K562 (cell line): Measurements from ENCODE around the gene CRKL. TPM values are rescaled to one million over a fixed set of nuclear protein-coding genes. Genes with fewer than 3 reads are reported as not detected.

Experiments
- BDP1 ChIP-seq: IDR thresholded peaks from 3 replicates; pipeline ENCODE4 v1.6.1; 2011; ENCODE audit not compliant: insufficient read length, insufficient read depth
- CHAMP1 ChIP-seq: fragments of 450-650 bp; IDR thresholded peaks from 2 replicates; pipeline ENCODE4 v1.6.1; 2016; ENCODE audit warnings: mild to moderate bottlenecking
- CREBBP ChIP-seq: IDR thresholded peaks from one replicate; pipeline ENCODE4 v1.6.1; 2012; ENCODE audit warnings: low read depth, mild to moderate bottlenecking, control low read depth, inconsistent platforms, low read length
- DDX20 ChIP-seq: fragments of 450-650 bp; IDR thresholded peaks from 2 replicates; pipeline ENCODE4 v1.6.1; 2016; ENCODE audit warnings: missing genetic modification characterization, low read depth, mild to moderate bottlenecking, missing compliant biosample characterization, moderate library complexity
- GTF3C2 ChIP-seq: IDR thresholded peaks from 3 replicates; pipeline ENCODE4 v1.6.1; 2011; ENCODE audit warnings: borderline replicate concordance, mild to moderate bottlenecking, moderate library complexity; ENCODE audit not compliant: insufficient read length; ENCODE audit errors: extremely low read depth
- TCF7 ChIP-seq: sonication (generic); IDR thresholded peaks from 2 replicates; pipeline ENCODE4 v1.6.1; 2016; ENCODE audit warnings: antibody characterized with exemption, borderline replicate concordance
- ZHX1 ChIP-seq: fragments of 150-350 bp; conservative IDR thresholded peaks from 2 replicates; pipeline ENCODE4 v1.6.1; 2014; ENCODE audit warnings: low read length
- ZKSCAN8 ChIP-seq: fragments of 200-800 bp; sonication (Bioruptor generic); IDR thresholded peaks from 2 replicates; pipeline ENCODE4 v1.6.1; 2016; ENCODE audit warnings: missing genetic modification characterization, missing compliant biosample characterization
- ZNF134 ChIP-seq: fragments of 250-450 bp; sonication (Bioruptor Pico); conservative IDR thresholded peaks from 2 replicates; pipeline ENCODE4 v1.4.0; 2020
- ZNF324 ChIP-seq: fragments of 250-450 bp; sonication (Bioruptor Pico); IDR thresholded peaks from 2 replicates; pipeline ENCODE4 v1.4.0; 2020; ENCODE audit warnings: mild to moderate bottlenecking
- ZNF592 ChIP-seq: fragments of 450-650 bp; IDR thresholded peaks from 2 replicates; pipeline ENCODE4 v1.6.1; 2017; ENCODE audit warnings: antibody characterized with exemption, mild to moderate bottlenecking
- ZNF766 ChIP-seq: fragments of 200-800 bp; sonication (Bioruptor generic); conservative IDR thresholded peaks from 2 replicates; pipeline ENCODE4 v1.6.1; 2016; ENCODE audit warnings: missing genetic modification characterization, missing compliant biosample characterization
- ZNF77 ChIP-seq: fragments of 250-450 bp; sonication (Bioruptor Pico); IDR thresholded peaks from 2 replicates; pipeline ENCODE4 v1.5.0; 2020
- polyA plus RNA-seq, 8 experiments: library from polyadenylated mRNA; depleted of rRNA in 4 of 8; stranded (reverse) in 5 of 8; unstranded in 3 of 8; fragments of >200 nt; fragmentation: Nextera tagmentation in 2 of 8; fragmentation: Illumina TruSeq in 1 of 8; extraction: Ambion mirVana in 2 of 8; extraction: Trizol in 1 of 8; gene quantifications; 2 replicates each; pipeline versions ENCODE4 v1.2.1 to v1.2.3, GENCODE V29; 2011 to 2014; ENCODE audit warnings: inconsistent platforms in 1 of 8, missing spikeins in 1 of 8
- total RNA-seq, 7 experiments: library from RNA; depleted of rRNA in 6 of 7; stranded (reverse); fragments of >200 nt in 6 of 7; fragmentation: Illumina TruSeq in 2 of 7; extraction: Trizol in 2 of 7; gene quantifications; 2 replicates each; pipeline versions ENCODE4 v1.2.1 to v1.2.3, GENCODE V29; 2011 to 2021; ENCODE audit warnings: low replicate concordance in 1 of 7

Gene CRKL
- total and polyA plus RNA-seq, 9 of the 15 experiments (the other 6 are each of a cell fraction or from before 2014, with no cell fraction given): 100 to 263 (median 124) TPM

GRCh38 chr22:20885557-20886323 is 31.5 kb upstream of the CRKL start (continued):
- TF ChIP-seq GTF3C2 (peak; percentile 80), ZNF324 (CRISPR knock-in tag) (no peak; the same call in 1 of the 2 replicates), BDP1 (no peak), ZNF77 (CRISPR knock-in tag) (no peak), ZNF766 (no peak; the same call in 1 of the 2 replicates), ZNF592 (no peak), ZKSCAN8 (no peak), DDX20 (tag) (no peak), CREBBP (peak; percentile 69), ZHX1 (peak; percentile 90; the same call in 1 of the 2 replicates), TCF7 (no peak), CHAMP1 (no peak), ZNF134 (CRISPR knock-in tag) (peak; percentile 87)
